ENCODE measurements around the gene SLF2. TPM values are rescaled to one million over a fixed set of nuclear protein-coding genes. Genes with fewer than 3 reads are reported as not detected.

SLF2 gene
- total and polyA plus RNA-seq, 2 of the 13 experiments (the other 11 are each of a cell fraction or from before 2014, with no cell fraction given) = 12.2 to 48.1 TPM

DNA sequence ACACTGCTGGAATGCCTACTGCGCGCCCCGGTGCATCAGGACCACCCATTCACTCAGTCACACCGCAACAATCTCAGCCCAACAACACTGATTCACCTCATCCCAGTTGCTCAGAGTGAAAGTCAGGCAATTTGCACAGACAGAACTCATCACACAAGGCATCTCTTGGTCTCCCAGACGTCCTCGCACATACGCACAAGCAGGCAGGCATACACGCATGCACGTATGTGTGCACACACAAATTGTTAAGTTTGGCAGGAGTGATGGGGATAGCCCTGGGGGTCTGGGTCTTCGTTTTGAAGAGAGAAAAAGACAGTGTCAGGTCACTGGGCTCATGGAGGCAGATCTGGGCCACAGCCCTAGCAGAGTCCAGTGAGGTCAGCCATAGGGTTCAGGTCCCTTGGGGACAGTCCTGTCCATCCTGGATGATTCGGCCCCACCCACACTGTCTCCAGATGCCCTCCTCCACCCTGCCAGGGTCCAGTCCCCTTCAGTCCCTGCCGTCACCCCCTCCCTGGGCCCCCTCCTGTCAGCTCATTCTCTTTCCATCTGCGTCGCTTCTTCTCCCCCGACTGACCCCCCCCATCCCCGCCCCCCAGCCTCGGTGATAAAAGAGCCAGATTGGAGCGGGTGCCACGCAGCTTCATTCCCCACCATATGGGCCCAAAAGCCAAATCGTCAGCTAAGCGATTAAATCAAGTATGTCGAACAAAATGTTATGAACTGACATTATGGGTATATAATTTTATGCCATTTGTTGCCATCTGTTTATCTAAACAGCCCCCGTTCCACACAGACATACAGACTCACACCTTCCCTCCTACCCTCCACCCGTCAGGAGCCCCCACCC lies 48.5 kb upstream of the SLF2 start:
- in situ Hi-C loops (cut with HindIII; ENCODE audit: extremely low pct_ligation_motif_present, low pct_unique_long_range_greater_than_20kb) (no loop called here), intact Hi-C loops (cut with micrococcal nuclease; ENCODE audit: unreplicated experiment) (no loop called here)
- POLR2A ChIA-PET = no interaction called here
- Histone ChIP-seq H3K79me2 (ENCODE audit: insufficient read depth, low read length) (no peaks in the 10 kb centered on the region), H3K4me2 (ENCODE audit: low read depth, low read length) (no peak overlapping the region), H3K4me3 (replicated peaks in 1 of 3; ENCODE audit: insufficient read depth in 1 of 3, low read depth in 2 of 3, low read length in 3 of 3) (no peak overlapping the region), H3K27ac (ENCODE audit: extremely low read length, insufficient read depth, low read length) (no peak overlapping the region), H3K4me1 (ENCODE audit: insufficient read depth, low read length) (peaks cover 24% of the 10 kb centered on the region), H3K36me3 (replicated peaks in 1 of 2; ENCODE audit: control insufficient read depth in 1 of 2, insufficient read depth in 2 of 2, low read length in 2 of 2) (no peaks in the 10 kb centered on the region), H3K9ac (ENCODE audit: insufficient read depth, low read depth, low read length) (no peak overlapping the region), H2AFZ (ENCODE audit: low read length) (no peak overlapping the region), H3K27me3 (ENCODE audit: control insufficient read depth in 1 of 2, insufficient read depth in 2 of 2, low read length in 2 of 2) (peaks cover 6 to 74% of the 10 kb centered on the region in 2 experiments; a peak in 3 of 5 replicates), H3K9me3 (ENCODE audit: low read length) (no peaks in the 10 kb centered on the region), H4K20me1 (ENCODE audit: insufficient read depth, low read length) (no peaks in the 10 kb centered on the region)
- CTCF ChIA-PET (ENCODE audit: low intra/inter-chr PET ratio, low total read pairs) = no interaction called here
- BruUV-seq (replicated peaks) = no TSS peak
- TF ChIP-seq KLF15 (CRISPR knock-in tag; IDR thresholded peaks at IDR 0.05; ENCODE audit: borderline replicate concordance) (no peak), SATB2 (CRISPR knock-in tag; IDR thresholded peaks at IDR 0.05) (no peak), PTBP1 (IDR thresholded peaks at IDR 0.05; ENCODE audit: low read depth, low read length, poor library complexity, severe bottlenecking) (no peak), KDM4B (CRISPR knock-in tag; IDR thresholded peaks at IDR 0.05) (no peak), ELF3 (CRISPR knock-in tag; IDR thresholded peaks at IDR 0.05) (no peak), ZFP41 (CRISPR knock-in tag; IDR thresholded peaks at IDR 0.05; ENCODE audit: borderline replicate concordance) (no peak), FOXC1 (CRISPR knock-in tag; IDR thresholded peaks at IDR 0.05; ENCODE audit: borderline replicate concordance) (no peak), ZNF775 (CRISPR knock-in tag; IDR thresholded peaks at IDR 0.05; ENCODE audit: borderline replicate concordance) (no peak), ZSCAN30 (CRISPR knock-in tag; IDR thresholded peaks at IDR 0.05) (no peak), RBM39 (IDR thresholded peaks at IDR 0.05; ENCODE audit: low read depth, low read length, poor library complexity, severe bottlenecking) (no peak)
- TF ChIP-seq, protein P1, sequence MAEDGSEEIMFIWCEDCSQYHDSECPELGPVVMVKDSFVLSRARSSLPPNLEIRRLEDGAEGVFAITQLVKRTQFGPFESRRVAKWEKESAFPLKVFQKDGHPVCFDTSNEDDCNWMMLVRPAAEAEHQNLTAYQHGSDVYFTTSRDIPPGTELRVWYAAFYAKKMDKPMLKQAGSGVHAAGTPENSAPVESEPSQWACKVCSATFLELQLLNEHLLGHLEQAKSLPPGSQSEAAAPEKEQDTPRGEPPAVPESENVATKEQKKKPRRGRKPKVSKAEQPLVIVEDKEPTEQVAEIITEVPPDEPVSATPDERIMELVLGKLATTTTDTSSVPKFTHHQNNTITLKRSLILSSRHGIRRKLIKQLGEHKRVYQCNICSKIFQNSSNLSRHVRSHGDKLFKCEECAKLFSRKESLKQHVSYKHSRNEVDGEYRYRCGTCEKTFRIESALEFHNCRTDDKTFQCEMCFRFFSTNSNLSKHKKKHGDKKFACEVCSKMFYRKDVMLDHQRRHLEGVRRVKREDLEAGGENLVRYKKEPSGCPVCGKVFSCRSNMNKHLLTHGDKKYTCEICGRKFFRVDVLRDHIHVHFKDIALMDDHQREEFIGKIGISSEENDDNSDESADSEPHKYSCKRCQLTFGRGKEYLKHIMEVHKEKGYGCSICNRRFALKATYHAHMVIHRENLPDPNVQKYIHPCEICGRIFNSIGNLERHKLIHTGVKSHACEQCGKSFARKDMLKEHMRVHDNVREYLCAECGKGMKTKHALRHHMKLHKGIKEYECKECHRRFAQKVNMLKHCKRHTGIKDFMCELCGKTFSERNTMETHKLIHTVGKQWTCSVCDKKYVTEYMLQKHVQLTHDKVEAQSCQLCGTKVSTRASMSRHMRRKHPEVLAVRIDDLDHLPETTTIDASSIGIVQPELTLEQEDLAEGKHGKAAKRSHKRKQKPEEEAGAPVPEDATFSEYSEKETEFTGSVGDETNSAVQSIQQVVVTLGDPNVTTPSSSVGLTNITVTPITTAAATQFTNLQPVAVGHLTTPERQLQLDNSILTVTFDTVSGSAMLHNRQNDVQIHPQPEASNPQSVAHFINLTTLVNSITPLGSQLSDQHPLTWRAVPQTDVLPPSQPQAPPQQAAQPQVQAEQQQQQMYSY (CRISPR knock-in tag; IDR thresholded peaks at IDR 0.05) = no peak
- TF ChIP-seq, protein P2, sequence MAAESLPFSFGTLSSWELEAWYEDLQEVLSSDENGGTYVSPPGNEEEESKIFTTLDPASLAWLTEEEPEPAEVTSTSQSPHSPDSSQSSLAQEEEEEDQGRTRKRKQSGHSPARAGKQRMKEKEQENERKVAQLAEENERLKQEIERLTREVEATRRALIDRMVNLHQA (CRISPR knock-in tag; IDR thresholded peaks at IDR 0.05) = no peak
- TF ChIP-seq, protein P3, sequence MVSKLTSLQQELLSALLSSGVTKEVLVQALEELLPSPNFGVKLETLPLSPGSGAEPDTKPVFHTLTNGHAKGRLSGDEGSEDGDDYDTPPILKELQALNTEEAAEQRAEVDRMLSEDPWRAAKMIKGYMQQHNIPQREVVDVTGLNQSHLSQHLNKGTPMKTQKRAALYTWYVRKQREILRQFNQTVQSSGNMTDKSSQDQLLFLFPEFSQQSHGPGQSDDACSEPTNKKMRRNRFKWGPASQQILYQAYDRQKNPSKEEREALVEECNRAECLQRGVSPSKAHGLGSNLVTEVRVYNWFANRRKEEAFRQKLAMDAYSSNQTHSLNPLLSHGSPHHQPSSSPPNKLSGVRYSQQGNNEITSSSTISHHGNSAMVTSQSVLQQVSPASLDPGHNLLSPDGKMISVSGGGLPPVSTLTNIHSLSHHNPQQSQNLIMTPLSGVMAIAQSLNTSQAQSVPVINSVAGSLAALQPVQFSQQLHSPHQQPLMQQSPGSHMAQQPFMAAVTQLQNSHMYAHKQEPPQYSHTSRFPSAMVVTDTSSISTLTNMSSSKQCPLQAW (CRISPR knock-in tag; IDR thresholded peaks at IDR 0.05) = no peak
- FAIRE-seq (no peak), DNase-seq (ENCODE audit: low spot score) (no peak), ATAC-seq (no peak)
- WGBS (ENCODE audit: low lambda C conversion rate) = 57% methylated on average over 24 of the region's 24 CpGs

Measured in HepG2 (cell line).